HL-60 (cell line): ENCODE results near the gene FILIP1L.
"Not testable (repeated sequence)": the region's sequence is repeated elsewhere in the genome, so short reads cannot be mapped to it uniquely, and the experiment has no call there.

Experiments used
- DNase-seq, 2 experiments: peaks; one replicate each; pipeline ENCODE4 v3.0.0-alpha.2; 2010 to 2020; ENCODE audit warnings: low read depth in 1 of 2, low spot score in 1 of 2
- H3K27ac ChIP-seq: fragments of 250-450 bp; sonication (Bioruptor Pico); replicated peaks from 2 replicates; pipeline ENCODE4 v1.5.1; 2020; ENCODE audit warnings: mild to moderate bottlenecking, moderate library complexity
- H3K27me3 ChIP-seq: fragments of 250-450 bp; sonication (Bioruptor Pico); 2 replicates; pipeline ENCODE4 v1.5.1; 2021; ENCODE audit warnings: mild to moderate bottlenecking, moderate library complexity; ENCODE audit not compliant: insufficient read depth, poor library complexity, severe bottlenecking
- H3K4me3 ChIP-seq: replicated peaks from 2 replicates; pipeline ENCODE4 v1.5.1; 2011; ENCODE audit warnings: mild to moderate bottlenecking, control low read depth, low read length; ENCODE audit not compliant: insufficient read depth
- GABPA ChIP-seq: IDR thresholded peaks from 2 replicates; pipeline ENCODE4 v1.6.1; 2012; ENCODE audit warnings: low read depth
- POLR2AphosphoS5 ChIP-seq: IDR thresholded peaks from 2 replicates; pipeline ENCODE4 v1.6.1; 2012; ENCODE audit warnings: low read depth
- SPI1 ChIP-seq: IDR thresholded peaks from 2 replicates; pipeline ENCODE4 v1.6.1; 2012; ENCODE audit warnings: low read depth, mild to moderate bottlenecking, borderline replicate concordance
- TF ChIP-seq, protein P1 (sequence below): IDR thresholded peaks from one replicate; pipeline ENCODE4 v1.5.1; 2011; ENCODE audit warnings: low read length, control low read depth, inconsistent platforms; ENCODE audit not compliant: insufficient read depth
- TF ChIP-seq, protein P2 (sequence below): IDR thresholded peaks from 2 replicates; pipeline ENCODE4 v1.6.1; 2012; ENCODE audit warnings: low read depth; ENCODE audit not compliant: insufficient replicate concordance

Gene FILIP1L

DNA sequence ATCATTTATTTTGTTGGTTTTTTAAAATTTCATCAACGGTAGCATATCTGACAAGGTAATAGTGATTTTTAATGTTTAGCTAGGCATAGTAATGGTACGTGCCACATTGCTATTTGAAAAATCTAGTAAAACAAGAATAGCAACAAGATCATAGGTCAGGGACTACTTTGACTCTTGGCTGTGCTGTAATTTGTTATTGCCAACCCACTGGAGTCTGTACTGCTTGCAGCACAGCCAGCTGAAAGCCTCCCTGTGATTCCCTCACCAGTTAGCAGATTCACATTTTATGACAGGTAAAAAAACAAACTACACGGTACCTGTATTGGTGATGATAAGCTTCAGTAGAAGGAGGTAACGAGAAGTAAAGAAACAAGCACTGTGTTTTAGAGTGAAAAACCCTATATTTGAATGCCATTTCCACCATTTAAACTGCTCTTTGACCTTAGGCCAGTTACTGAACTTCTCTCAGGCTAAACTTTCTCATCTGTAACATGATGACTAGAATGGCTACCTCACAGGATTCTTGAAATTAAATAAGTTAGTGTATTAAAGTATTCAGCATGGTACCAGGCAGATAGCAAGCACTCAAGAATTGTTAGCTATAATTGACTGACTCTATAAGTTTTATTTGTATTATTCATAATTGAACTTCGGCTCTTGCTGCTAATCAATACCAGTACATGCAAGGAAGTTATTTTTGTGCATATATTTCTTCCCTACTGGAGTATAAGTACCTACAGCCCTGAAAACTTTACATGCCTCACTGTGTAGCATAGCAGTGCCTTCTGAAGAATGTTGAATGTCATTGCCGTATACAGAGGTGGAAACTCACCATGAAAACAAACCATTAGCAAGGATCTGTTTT lies 16.1 kb downstream of the FILIP1L start:
- no peak for TF ChIP-seq SPI1
- TF ChIP-seq, protein P1, sequence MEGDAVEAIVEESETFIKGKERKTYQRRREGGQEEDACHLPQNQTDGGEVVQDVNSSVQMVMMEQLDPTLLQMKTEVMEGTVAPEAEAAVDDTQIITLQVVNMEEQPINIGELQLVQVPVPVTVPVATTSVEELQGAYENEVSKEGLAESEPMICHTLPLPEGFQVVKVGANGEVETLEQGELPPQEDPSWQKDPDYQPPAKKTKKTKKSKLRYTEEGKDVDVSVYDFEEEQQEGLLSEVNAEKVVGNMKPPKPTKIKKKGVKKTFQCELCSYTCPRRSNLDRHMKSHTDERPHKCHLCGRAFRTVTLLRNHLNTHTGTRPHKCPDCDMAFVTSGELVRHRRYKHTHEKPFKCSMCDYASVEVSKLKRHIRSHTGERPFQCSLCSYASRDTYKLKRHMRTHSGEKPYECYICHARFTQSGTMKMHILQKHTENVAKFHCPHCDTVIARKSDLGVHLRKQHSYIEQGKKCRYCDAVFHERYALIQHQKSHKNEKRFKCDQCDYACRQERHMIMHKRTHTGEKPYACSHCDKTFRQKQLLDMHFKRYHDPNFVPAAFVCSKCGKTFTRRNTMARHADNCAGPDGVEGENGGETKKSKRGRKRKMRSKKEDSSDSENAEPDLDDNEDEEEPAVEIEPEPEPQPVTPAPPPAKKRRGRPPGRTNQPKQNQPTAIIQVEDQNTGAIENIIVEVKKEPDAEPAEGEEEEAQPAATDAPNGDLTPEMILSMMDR, result no peak
- TF ChIP-seq, protein P2, sequence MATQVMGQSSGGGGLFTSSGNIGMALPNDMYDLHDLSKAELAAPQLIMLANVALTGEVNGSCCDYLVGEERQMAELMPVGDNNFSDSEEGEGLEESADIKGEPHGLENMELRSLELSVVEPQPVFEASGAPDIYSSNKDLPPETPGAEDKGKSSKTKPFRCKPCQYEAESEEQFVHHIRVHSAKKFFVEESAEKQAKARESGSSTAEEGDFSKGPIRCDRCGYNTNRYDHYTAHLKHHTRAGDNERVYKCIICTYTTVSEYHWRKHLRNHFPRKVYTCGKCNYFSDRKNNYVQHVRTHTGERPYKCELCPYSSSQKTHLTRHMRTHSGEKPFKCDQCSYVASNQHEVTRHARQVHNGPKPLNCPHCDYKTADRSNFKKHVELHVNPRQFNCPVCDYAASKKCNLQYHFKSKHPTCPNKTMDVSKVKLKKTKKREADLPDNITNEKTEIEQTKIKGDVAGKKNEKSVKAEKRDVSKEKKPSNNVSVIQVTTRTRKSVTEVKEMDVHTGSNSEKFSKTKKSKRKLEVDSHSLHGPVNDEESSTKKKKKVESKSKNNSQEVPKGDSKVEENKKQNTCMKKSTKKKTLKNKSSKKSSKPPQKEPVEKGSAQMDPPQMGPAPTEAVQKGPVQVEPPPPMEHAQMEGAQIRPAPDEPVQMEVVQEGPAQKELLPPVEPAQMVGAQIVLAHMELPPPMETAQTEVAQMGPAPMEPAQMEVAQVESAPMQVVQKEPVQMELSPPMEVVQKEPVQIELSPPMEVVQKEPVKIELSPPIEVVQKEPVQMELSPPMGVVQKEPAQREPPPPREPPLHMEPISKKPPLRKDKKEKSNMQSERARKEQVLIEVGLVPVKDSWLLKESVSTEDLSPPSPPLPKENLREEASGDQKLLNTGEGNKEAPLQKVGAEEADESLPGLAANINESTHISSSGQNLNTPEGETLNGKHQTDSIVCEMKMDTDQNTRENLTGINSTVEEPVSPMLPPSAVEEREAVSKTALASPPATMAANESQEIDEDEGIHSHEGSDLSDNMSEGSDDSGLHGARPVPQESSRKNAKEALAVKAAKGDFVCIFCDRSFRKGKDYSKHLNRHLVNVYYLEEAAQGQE, result no peak
- TF ChIP-seq POLR2AphosphoS5, result no peak
- TF ChIP-seq GABPA, result no peak
- no peak for DNase-seq
- Histone ChIP-seq H3K4me3 (no peak overlapping the region), H3K27me3 (no peaks in the 10 kb centered on the region), H3K27ac (no peak overlapping the region)

DNA sequence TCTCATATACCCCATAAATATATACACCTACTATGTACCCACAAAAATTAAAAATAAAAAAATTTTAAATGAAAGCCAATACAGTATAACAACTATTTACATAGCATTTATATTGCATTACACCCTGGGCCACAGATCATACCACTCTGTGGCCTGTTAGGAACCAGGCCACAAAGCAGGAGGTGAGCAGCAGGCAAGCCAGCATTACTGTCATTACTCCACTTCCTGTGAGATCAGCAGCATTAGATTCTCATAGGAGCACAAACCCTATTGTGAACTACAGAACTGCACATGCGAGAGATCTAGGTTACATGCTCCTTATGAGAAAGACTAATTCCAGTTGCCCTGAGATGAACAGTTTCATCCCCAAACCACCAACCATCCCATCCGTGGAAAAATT lies 17.4 kb downstream of the FILIP1L start:
- Histone ChIP-seq H3K27me3 (no peaks in the 10 kb centered on the region), H3K27ac (no peak overlapping the region), H3K4me3 (no peak overlapping the region)
- TF ChIP-seq, protein P2, result no peak
- TF ChIP-seq GABPA, result no peak
- TF ChIP-seq, protein P1, result no peak
- DNase-seq, result peak in 1 of 2 experiments; percentile 38

DNA sequence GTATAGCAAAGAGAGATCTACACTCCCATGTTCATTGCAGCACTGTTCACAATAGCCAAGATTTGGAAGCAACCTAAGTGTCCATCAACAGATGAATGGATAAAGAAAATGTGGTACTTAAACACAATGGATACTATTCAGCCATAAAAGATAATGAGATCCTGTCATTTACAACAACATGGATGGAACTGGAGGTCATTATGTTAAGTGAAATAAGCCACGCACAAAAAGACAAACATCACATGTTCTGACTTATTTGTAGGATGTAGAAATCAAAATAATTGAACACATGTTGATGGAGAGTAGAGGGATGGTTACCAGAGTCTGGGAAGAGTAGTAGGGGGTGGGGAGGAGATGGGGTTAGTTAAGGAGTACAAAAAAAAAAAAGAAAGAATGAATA lies 18.0 kb downstream of the FILIP1L start:
- H3K4me3 ChIP-seq, DNase-seq, H3K27me3 ChIP-seq, H3K27ac ChIP-seq: not testable (repeated sequence)

- TF ChIP-seq, protein P2, result no peak
- TF ChIP-seq SPI1 (no peak), GABPA (no peak), POLR2AphosphoS5 (no peak)
- TF ChIP-seq, protein P1, result no peak
- no peak for DNase-seq
- no peak overlapping the region for H3K4me3 ChIP-seq
- no peaks in the 10 kb centered on the region for H3K27me3 ChIP-seq
- H3K27ac ChIP-seq, result no peak overlapping the region
Measured at GRCh38 chr3:100093831-100094230, 20.5 kb downstream of the FILIP1L start.
